CD4-positive, alpha-beta T cell (primary cell): ENCODE data around the gene ISLR2. TPM values are rescaled to one million over a fixed set of nuclear protein-coding genes. Genes with fewer than 3 reads are reported as not detected.

Experiments
- ATAC-seq: fragments of 200-7000 bp; cut with Tn5 transposase; one replicate; pipeline ENCODE4 v1.10.0; 2022; ENCODE audit warnings: mild to moderate bottlenecking; ENCODE audit not compliant: poor library complexity
- CTCF ChIA-PET: fragments of 350-600 bp; sonication (Branson Sonifier 250); formaldehyde crosslinking; loops from one replicate; lab custom pipeline; 2021; ENCODE audit warnings: antibody characterized with exemption, inconsistent platforms; lab: Charles Lee
- POLR2A ChIA-PET: fragments of 350-600 bp; sonication (Branson Sonifier 250); formaldehyde crosslinking; loops from one replicate; lab custom pipeline; 2021; ENCODE audit warnings: antibody characterized with exemption, inconsistent platforms; lab: Charles Lee
- DNase-seq, 14 experiments: peaks; one replicate each; pipeline ENCODE4 v3.0.0-alpha.2; 2013 to 2020; ENCODE audit warnings: mixed read lengths in 2 of 14
- H3K27ac ChIP-seq, 2 donors: one replicate each; pipeline versions ENCODE4 v1.5.1 to v1.7.0; 2013; ENCODE audit warnings: low read length in 2 of 2, low read depth in 1 of 2, mild to moderate bottlenecking in 1 of 2
- H3K27me3 ChIP-seq, 2 experiments: 1 replicate in 1 of 2; 2 replicates in 1 of 2; pipeline versions ENCODE4 v1.6.1 to v1.7.0; 2013; ENCODE audit warnings: low read length in 2 of 2, control low read depth in 1 of 2, mild to moderate bottlenecking in 1 of 2, moderate library complexity in 1 of 2; ENCODE audit not compliant: insufficient read depth in 2 of 2, control insufficient read depth in 1 of 2
- H3K36me3 ChIP-seq: one replicate; pipeline ENCODE4 v1.6.1; 2013; ENCODE audit warnings: low read length, control low read depth; ENCODE audit not compliant: insufficient read depth
- H3K4me1 ChIP-seq: one replicate; pipeline ENCODE4 v1.6.1; 2013; ENCODE audit warnings: low read length, control low read depth; ENCODE audit not compliant: insufficient read depth
- H3K4me3 ChIP-seq: one replicate; pipeline ENCODE4 v1.5.1; 2013; ENCODE audit warnings: mild to moderate bottlenecking, low read length, moderate library complexity
- H3K9me3 ChIP-seq, 2 experiments: 1 replicate in 1 of 2; 2 replicates in 1 of 2; pipeline versions ENCODE4 v1.6.1 to v1.7.0; 2013; ENCODE audit warnings: low read length in 2 of 2, mild to moderate bottlenecking in 2 of 2, control low read depth in 1 of 2, moderate library complexity in 1 of 2; ENCODE audit not compliant: control insufficient read depth in 1 of 2, insufficient read depth in 1 of 2
- H3K27ac Mint-ChIP-seq: one replicate; pipeline ENCODE4 v1.8.0; 2020; ENCODE audit warnings: mixed read lengths
- H3K27me3 Mint-ChIP-seq: one replicate; pipeline ENCODE4 v1.8.0; 2021; ENCODE audit warnings: mixed read lengths
- H3K36me3 Mint-ChIP-seq: one replicate; pipeline ENCODE4 v1.8.0; 2021; ENCODE audit warnings: low read depth, mixed read lengths
- H3K4me1 Mint-ChIP-seq: one replicate; pipeline ENCODE4 v1.8.0; 2021; ENCODE audit warnings: low read depth, mixed read lengths
- H3K4me3 Mint-ChIP-seq: one replicate; pipeline ENCODE4 v1.8.0; 2020; ENCODE audit warnings: mild to moderate bottlenecking, mixed read lengths
- H3K9me3 Mint-ChIP-seq: one replicate; pipeline ENCODE4 v1.8.0; 2020; ENCODE audit warnings: mixed read lengths
- CTCF ChIP-seq: fragments of 200-600 bp; IDR thresholded peaks from one replicate; pipeline ENCODE4 v1.8.0; 2022; ENCODE audit warnings: antibody characterized with exemption, mild to moderate bottlenecking
- intact Hi-C, 2 experiments: fragments of 100-400 bp; cut with DNase I in 1 of 2; cut with micrococcal nuclease in 1 of 2; formaldehyde crosslinking; loops; one replicate each; pipeline versions ENCODE4 v1.15.1 to v1.9.0; 2023 to 2025; cut with DNase I, micrococcal nuclease
- total RNA-seq, 174 experiments: library from RNA in 2 of 174; stranded (reverse) in 2 of 174; gene quantifications; one replicate each; pipeline ENCODE4 v1.2.3 and lab custom pipeline; 2021 to 2026

Gene ISLR2
- total RNA-seq, 2 experiments from 2014 or later = not detected

- Histone ChIP-seq H3K36me3 (no peaks in the 10 kb centered on the region), H3K4me1 (peaks cover 9% of the 10 kb centered on the region), H3K27me3 (peaks cover 26 to 27% of the 10 kb centered on the region in 2 experiments), H3K27ac (no peak overlapping the region), H3K4me3 (no peak overlapping the region), H3K9me3 (no peaks in the 10 kb centered on the region)
- no peaks in the 10 kb centered on the region for H3K36me3 Mint-ChIP-seq
- ChIA-PET POLR2A (no interaction called here), CTCF (no interaction called here)
- no peak for ATAC-seq
- no peaks in the 10 kb centered on the region for H3K9me3 Mint-ChIP-seq
- no peak overlapping the region for H3K27ac Mint-ChIP-seq
- no peak overlapping the region for H3K4me3 Mint-ChIP-seq
- H3K4me1 Mint-ChIP-seq = no peaks in the 10 kb centered on the region
- intact Hi-C loops = no loop called here
- TF ChIP-seq CTCF = no peak
- H3K27me3 Mint-ChIP-seq = peaks cover 81% of the 10 kb centered on the region
- DNase-seq = no peak
Observed at GRCh38 chr15:74123131-74123429, 7.3 kb upstream of the ISLR2 start.

GRCh38 chr15:74123658-74124057, 6.7 kb upstream of the ISLR2 start:
- Histone ChIP-seq H3K4me1 (peaks cover 14% of the 10 kb centered on the region), H3K27me3 (peaks cover 31 to 33% of the 10 kb centered on the region in 2 experiments), H3K27ac (no peak overlapping the region), H3K9me3 (peaks cover 0 to 4% of the 10 kb centered on the region in 2 experiments), H3K36me3 (no peaks in the 10 kb centered on the region), H3K4me3 (no peak overlapping the region)
- Mint-ChIP-seq H3K9me3 (no peaks in the 10 kb centered on the region), H3K4me1 (no peaks in the 10 kb centered on the region), H3K27ac (no peak overlapping the region), H3K4me3 (no peak overlapping the region), H3K27me3 (peaks cover 82% of the 10 kb centered on the region), H3K36me3 (no peaks in the 10 kb centered on the region)
- ChIA-PET CTCF (no interaction called here), POLR2A (no interaction called here)
- intact Hi-C loops = no loop called here
- no peak for TF ChIP-seq CTCF
- DNase-seq (no peak), ATAC-seq (no peak)

GRCh38 chr15:74124196-74124595, 6.2 kb upstream of the ISLR2 start:
- Mint-ChIP-seq H3K9me3 (no peaks in the 10 kb centered on the region), H3K4me3 (no peak overlapping the region), H3K4me1 (peaks cover 5% of the 10 kb centered on the region), H3K27ac (no peak overlapping the region), H3K36me3 (no peaks in the 10 kb centered on the region), H3K27me3 (peaks cover 88% of the 10 kb centered on the region)
- no peak overlapping the region for H3K27ac ChIP-seq
- DNase-seq (no peak), ATAC-seq (no peak)
- H3K9me3 ChIP-seq = peaks cover 0 to 10% of the 10 kb centered on the region in 2 experiments
- peaks cover 19% of the 10 kb centered on the region for H3K4me1 ChIP-seq
- intact Hi-C loops = no loop called here
- H3K36me3 ChIP-seq = no peaks in the 10 kb centered on the region
- H3K27me3 ChIP-seq = peaks cover 37 to 38% of the 10 kb centered on the region in 2 experiments
- no peak for TF ChIP-seq CTCF
- H3K4me3 ChIP-seq = no peak overlapping the region
- POLR2A ChIA-PET = no interaction called here
- CTCF ChIA-PET = no interaction called here
